Right lobe of liver (tissue), 6 donors: ENCODE data around the gene GNPTG. TPM values are rescaled to one million over a fixed set of nuclear protein-coding genes. Genes with fewer than 3 reads are reported as not detected.

ENCODE experiments used
- ATAC-seq, 4 donors: fragments of 200-7000 bp; cut with Tn5 transposase; one replicate each; pipeline ENCODE4 v1.9.1; 2020; ENCODE audit warnings: mild to moderate bottlenecking in 4 of 4, moderate library complexity in 4 of 4
- DNase-seq, 3 donors: peaks; one replicate each; pipeline ENCODE4 v3.0.0-alpha.2; 2020
- H3K27ac ChIP-seq, 3 donors: fragments of 200-600 bp; one replicate each; pipeline ENCODE4 v1.8.0; 2022
- H3K27me3 ChIP-seq, 2 donors: fragments of 200-600 bp; one replicate each; pipeline ENCODE4 v1.8.0; 2022
- H3K36me3 ChIP-seq, 4 donors: fragments of 200-600 bp; sonication (generic) in 1 of 4; one replicate each; pipeline versions ENCODE4 v1.5.1 to v1.8.0; 2017 to 2022; ENCODE audit warnings: control low read depth in 1 of 4
- H3K4me1 ChIP-seq, 4 donors: fragments of 200-600 bp; sonication (generic) in 1 of 4; one replicate each; pipeline versions ENCODE4 v1.5.1 to v1.8.0; 2017 to 2022; ENCODE audit warnings: control low read depth in 1 of 4
- H3K4me3 ChIP-seq, 3 donors: fragments of 200-600 bp; one replicate each; pipeline ENCODE4 v1.8.0; 2022
- H3K9me3 ChIP-seq, 4 donors: fragments of 200-600 bp; sonication (generic) in 1 of 4; one replicate each; pipeline versions ENCODE4 v1.5.1 to v1.8.0; 2017 to 2022; ENCODE audit warnings: control low read depth in 1 of 4
- CTCF ChIP-seq, 4 donors: fragments of 200-600 bp in 3 of 4; fragments of 450-650 bp in 1 of 4; IDR thresholded peaks; one replicate each; pipeline versions ENCODE4 v1.5.1 to v1.8.0; 2016 to 2022; ENCODE audit warnings: antibody characterized with exemption in 4 of 4, mild to moderate bottlenecking in 2 of 4
- POLR2A ChIP-seq: fragments of 450-650 bp; IDR thresholded peaks from one replicate; pipeline ENCODE4 v1.6.1; 2017; ENCODE audit warnings: antibody characterized with exemption, mild to moderate bottlenecking
- WGBS: methylation state at CpG from one replicate; pipeline ENCODE4 v1.1.6; 2018; ENCODE audit warnings: low coverage, low lambda C conversion rate; ENCODE audit not compliant: insufficient coverage; ENCODE audit errors: missing lambda C conversion rate; 5-methylcytosine and 5-hydroxymethylcytosine counted together
- intact Hi-C, 2 donors: fragments of 100-400 bp; cut with DNase I; formaldehyde crosslinking; loops; one replicate each; pipeline versions ENCODE4 v1.11.2 to v1.14.1; 2022
- total RNA-seq, 6 experiments: library from RNA; depleted of rRNA in 2 of 6; stranded (reverse); fragments of >200 nt in 2 of 6; fragmentation: NEBNext Ultra II Directional in 3 of 6; extraction: Animal tissue kit (Norgen Biotek cat#: 25700) in 3 of 6; gene quantifications; one replicate each; pipeline versions ENCODE4 v1.1.0 to v1.2.4, GENCODE V29; 2016 to 2023
- donor health status: DM: no; HTN: yes; CAD: no.
- donor health status: DM: no; HTN: no; CAD: no.
- donor health status: DM: no; HTN: no; CAD: no.
- donor health status: DM: no; HTN: yes; CAD: no.
- donor health status: DM: no; HTN: yes; CAD: no.

The GNPTG gene
- total RNA-seq, 6 experiments from 2014 or later, result 44.3 to 72.8 (median 63.0) TPM

- intact Hi-C loops, result no loop called here
- H3K27ac ChIP-seq, result no peak overlapping the region
- TF ChIP-seq POLR2A (no peak), CTCF (IDR thresholded peaks at IDR 0.05) (no peak)
- no peak for ATAC-seq
- H3K4me3 ChIP-seq, result no peak overlapping the region
- no peaks in the 10 kb centered on the region for H3K27me3 ChIP-seq
- no peaks in the 10 kb centered on the region for H3K9me3 ChIP-seq
- peaks cover 0 to 6% (median 1%) of the 10 kb centered on the region in 4 donors for H3K36me3 ChIP-seq
- H3K4me1 ChIP-seq, result peaks cover 0 to 18% (median 6%) of the 10 kb centered on the region in 4 donors
- DNase-seq, result no peak
- no CpG with 5 or more reads among the region's 24 CpGs for WGBS
Measured at GRCh38 chr16:1375298-1375640, 23.5 kb downstream of the GNPTG start.

GRCh38 chr16:1375741-1376410 lies 24.1 kb downstream of the GNPTG start:
- peaks cover 0 to 18% (median 6%) of the 10 kb centered on the region in 4 donors for H3K4me1 ChIP-seq
- H3K9me3 ChIP-seq, result no peaks in the 10 kb centered on the region
- DNase-seq (no peak), ATAC-seq (no peak)
- H3K27ac ChIP-seq, result no peak overlapping the region
- no peak overlapping the region for H3K4me3 ChIP-seq
- H3K27me3 ChIP-seq, result no peaks in the 10 kb centered on the region
- WGBS, result 80% methylated on average over 1 of the region's 19 CpGs
- TF ChIP-seq POLR2A (no peak), CTCF (IDR thresholded peaks at IDR 0.05) (no peak)
- peaks cover 0 to 6% (median 1%) of the 10 kb centered on the region in 4 donors for H3K36me3 ChIP-seq
- intact Hi-C loops, result no loop called here

- peaks cover 0 to 18% (median 6%) of the 10 kb centered on the region in 4 donors for H3K4me1 ChIP-seq
- TF ChIP-seq CTCF (IDR thresholded peaks at IDR 0.05), result no peak
- no peak for TF ChIP-seq POLR2A
- no peak overlapping the region for H3K4me3 ChIP-seq
- H3K36me3 ChIP-seq, result peaks cover 0 to 4% (median 1%) of the 10 kb centered on the region in 4 donors
- ATAC-seq (no peak), DNase-seq (no peak)
- no peaks in the 10 kb centered on the region for H3K27me3 ChIP-seq
- no peaks in the 10 kb centered on the region for H3K9me3 ChIP-seq
- WGBS, result 96% methylated on average over 7 of the region's 10 CpGs
- intact Hi-C loops, result no loop called here
- H3K27ac ChIP-seq, result no peak overlapping the region
Measured at GRCh38 chr16:1377406-1378010, 25.8 kb downstream of the GNPTG start.

GRCh38 chr16:1378087-1378803 lies 26.5 kb downstream of the GNPTG start:
- no peak for DNase-seq
- peak overlapping the region; percentile 54 to 58 (median 58) for H3K4me3 ChIP-seq
- 90% methylated on average over 6 of the region's 25 CpGs for WGBS
- peaks cover 0 to 18% (median 6%) of the 10 kb centered on the region in 4 donors for H3K4me1 ChIP-seq
- peaks cover 0 to 4% (median 1%) of the 10 kb centered on the region in 4 donors for H3K36me3 ChIP-seq
- peak overlapping the region in 2 of 3 donors; percentile 23 to 62 for H3K27ac ChIP-seq
- TF ChIP-seq POLR2A (no peak), CTCF (IDR thresholded peaks at IDR 0.05) (no peak)
- H3K9me3 ChIP-seq, result no peaks in the 10 kb centered on the region
- ATAC-seq, result no peak
- intact Hi-C loops, result no loop called here
- no peaks in the 10 kb centered on the region for H3K27me3 ChIP-seq
